ENCODE results near the gene SIGLEC15. TPM values are rescaled to one million over a fixed set of nuclear protein-coding genes. Genes with fewer than 3 reads are reported as not detected.
A peak's percentile ranks its signal among the peaks of the same experiment; 100 is the strongest.

Gene SIGLEC15
- total and polyA plus RNA-seq, 2 donors (not counting 1 experiment from before 2014, with no cell fraction given): 0.19 to 1.5 TPM

- Histone ChIP-seq H2AFZ (ENCODE audit: low read length) (no peak overlapping the region), H3K4me3 (replicated peaks in 1 of 4; ENCODE audit: control extremely low read depth in 1 of 4, insufficient read depth in 1 of 4, low read depth in 3 of 4, low read length in 4 of 4) (no peak overlapping the region), H3K4me1 (ENCODE audit: control insufficient read depth, extremely low read depth, insufficient read depth, low read length) (no peaks in the 10 kb centered on the region), H3K4me2 (ENCODE audit: extremely low read depth, insufficient read depth, low read length) (no peak overlapping the region), H3K79me2 (ENCODE audit: control insufficient read depth, insufficient read depth, low read length) (no peaks in the 10 kb centered on the region), H3K36me3 (ENCODE audit: control insufficient read depth, insufficient read depth, low read length) (peaks cover 13% of the 10 kb centered on the region), H4K20me1 (ENCODE audit: control insufficient read depth, extremely low read depth, insufficient read depth, low read length) (no peaks in the 10 kb centered on the region), H3K27ac (ENCODE audit: insufficient read depth, low read length) (no peak overlapping the region), H3K9ac (ENCODE audit: insufficient read depth, low read length) (no peak overlapping the region), H3K27me3 (ENCODE audit: control insufficient read depth, insufficient read depth, low read length) (no peaks in the 10 kb centered on the region), H3K9me3 (ENCODE audit: control insufficient read depth, insufficient read depth, low read depth, low read length) (no peaks in the 10 kb centered on the region)
- peak in 1 of 2 donors; percentile 56 for DNase-seq (ENCODE audit: low read depth in 2 of 2)
- TF ChIP-seq CTCF (conservative IDR thresholded peaks at IDR 0.05 in 1 of 2, IDR thresholded peaks at IDR 0.05 in 1 of 2; ENCODE audit: low read depth in 1 of 2, low read length in 2 of 2): no peak
- no peak for TF ChIP-seq EZH2 (IDR thresholded peaks at IDR 0.05; ENCODE audit: low read length, missing control alignments)
These were observed 49.2 kb downstream of the SIGLEC15 start for GRCh38 chr18:45874491-45875184.

GRCh38 chr18:45876161-45876560, 50.7 kb downstream of the SIGLEC15 start:
- TF ChIP-seq CTCF (conservative IDR thresholded peaks at IDR 0.05 in 1 of 2, IDR thresholded peaks at IDR 0.05 in 1 of 2; ENCODE audit: low read depth in 1 of 2, low read length in 2 of 2): no peak
- no peak for TF ChIP-seq EZH2 (IDR thresholded peaks at IDR 0.05; ENCODE audit: low read length, missing control alignments)
- H3K4me2 ChIP-seq (ENCODE audit: extremely low read depth, insufficient read depth, low read length): no peak overlapping the region
- no peaks in the 10 kb centered on the region for H3K79me2 ChIP-seq (ENCODE audit: control insufficient read depth, insufficient read depth, low read length)
- H3K9ac ChIP-seq (ENCODE audit: insufficient read depth, low read length): no peak overlapping the region
- peak in 1 of 2 donors; percentile 69 for DNase-seq (ENCODE audit: low read depth in 2 of 2)
- no peaks in the 10 kb centered on the region for H3K9me3 ChIP-seq (ENCODE audit: control insufficient read depth, insufficient read depth, low read depth, low read length)
- H2AFZ ChIP-seq (ENCODE audit: low read length): no peak overlapping the region
- no peak overlapping the region for H3K27ac ChIP-seq (ENCODE audit: insufficient read depth, low read length)
- H3K4me3 ChIP-seq (replicated peaks in 1 of 4; ENCODE audit: control extremely low read depth in 1 of 4, insufficient read depth in 1 of 4, low read depth in 3 of 4, low read length in 4 of 4): no peak overlapping the region
- no peaks in the 10 kb centered on the region for H3K4me1 ChIP-seq (ENCODE audit: control insufficient read depth, extremely low read depth, insufficient read depth, low read length)
- H3K27me3 ChIP-seq (ENCODE audit: control insufficient read depth, insufficient read depth, low read length): no peaks in the 10 kb centered on the region
- peaks cover 9% of the 10 kb centered on the region for H3K36me3 ChIP-seq (ENCODE audit: control insufficient read depth, insufficient read depth, low read length)
- no peaks in the 10 kb centered on the region for H4K20me1 ChIP-seq (ENCODE audit: control insufficient read depth, extremely low read depth, insufficient read depth, low read length)

GRCh38 chr18:45877403-45877802, 51.9 kb downstream of the SIGLEC15 start:
- peaks cover 9% of the 10 kb centered on the region for H3K36me3 ChIP-seq (ENCODE audit: control insufficient read depth, insufficient read depth, low read length)
- no peaks in the 10 kb centered on the region for H3K9me3 ChIP-seq (ENCODE audit: control insufficient read depth, insufficient read depth, low read depth, low read length)
- no peak overlapping the region for H3K4me3 ChIP-seq (replicated peaks in 1 of 4; ENCODE audit: control extremely low read depth in 1 of 4, insufficient read depth in 1 of 4, low read depth in 3 of 4, low read length in 4 of 4)
- no peak overlapping the region for H2AFZ ChIP-seq (ENCODE audit: low read length)
- H3K27ac ChIP-seq (ENCODE audit: insufficient read depth, low read length): no peak overlapping the region
- no peak for TF ChIP-seq CTCF (conservative IDR thresholded peaks at IDR 0.05 in 1 of 2, IDR thresholded peaks at IDR 0.05 in 1 of 2; ENCODE audit: low read depth in 1 of 2, low read length in 2 of 2)
- no peak for TF ChIP-seq EZH2 (IDR thresholded peaks at IDR 0.05; ENCODE audit: low read length, missing control alignments)
- no peaks in the 10 kb centered on the region for H3K27me3 ChIP-seq (ENCODE audit: control insufficient read depth, insufficient read depth, low read length)
- no peaks in the 10 kb centered on the region for H3K4me1 ChIP-seq (ENCODE audit: control insufficient read depth, extremely low read depth, insufficient read depth, low read length)
- H3K9ac ChIP-seq (ENCODE audit: insufficient read depth, low read length): no peak overlapping the region
- H4K20me1 ChIP-seq (ENCODE audit: control insufficient read depth, extremely low read depth, insufficient read depth, low read length): no peaks in the 10 kb centered on the region
- H3K4me2 ChIP-seq (ENCODE audit: extremely low read depth, insufficient read depth, low read length): no peak overlapping the region
- DNase-seq (ENCODE audit: low read depth in 2 of 2): no peak
- H3K79me2 ChIP-seq (ENCODE audit: control insufficient read depth, insufficient read depth, low read length): no peaks in the 10 kb centered on the region
